ENCODE data around the gene ABCC2. TPM values are rescaled to one million over a fixed set of nuclear protein-coding genes. Genes with fewer than 3 reads are reported as not detected.

ABCC2 gene
- total RNA-seq, 1 donor from 2014 or later: 0.87 TPM

GRCh38 chr10:99805190-99805589 is 22.8 kb downstream of the ABCC2 start:
- no peak for TF ChIP-seq CTCF (IDR thresholded peaks at IDR 0.05; ENCODE audit: unreplicated experiment)
- H3K4me3 Mint-ChIP-seq: no peak overlapping the region
- no peak overlapping the region for H3K27ac Mint-ChIP-seq
- peaks cover 3% of the 10 kb centered on the region for H3K27me3 Mint-ChIP-seq (ENCODE audit: low read depth)
- no peaks in the 10 kb centered on the region for H3K4me1 Mint-ChIP-seq
- DNase-seq (ENCODE audit: low spot score in 2 of 2, unreplicated experiment in 2 of 2): no peak
- H3K36me3 Mint-ChIP-seq: no peaks in the 10 kb centered on the region
- H3K9me3 Mint-ChIP-seq: no peaks in the 10 kb centered on the region

DNA sequence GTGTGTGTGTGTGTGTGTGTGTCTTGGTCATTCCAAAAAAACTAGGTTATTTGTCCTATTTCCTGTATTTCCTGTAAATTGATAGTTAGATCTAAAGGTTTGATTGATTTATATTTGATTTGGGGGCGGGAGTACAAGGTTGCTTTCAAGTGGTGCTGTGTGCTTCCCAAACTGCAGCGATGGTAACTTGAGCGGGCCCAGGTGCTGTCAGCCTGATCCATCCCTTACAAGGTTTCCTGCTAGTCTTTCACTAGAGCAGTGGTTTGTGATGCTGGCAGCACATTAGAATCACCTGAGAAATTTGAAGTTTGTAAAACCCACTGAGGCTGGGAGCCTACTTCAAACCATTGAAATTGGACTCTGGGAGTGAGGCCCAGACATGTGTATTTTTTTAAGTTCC is 23.7 kb downstream of the ABCC2 start:
- H3K36me3 Mint-ChIP-seq: no peaks in the 10 kb centered on the region
- H3K9me3 Mint-ChIP-seq: no peaks in the 10 kb centered on the region
- no peaks in the 10 kb centered on the region for H3K4me1 Mint-ChIP-seq
- H3K27me3 Mint-ChIP-seq (ENCODE audit: low read depth): peaks cover 3% of the 10 kb centered on the region
- H3K27ac Mint-ChIP-seq: no peak overlapping the region
- H3K4me3 Mint-ChIP-seq: no peak overlapping the region
- TF ChIP-seq CTCF (IDR thresholded peaks at IDR 0.05; ENCODE audit: unreplicated experiment): no peak
- DNase-seq (ENCODE audit: low spot score in 2 of 2, unreplicated experiment in 2 of 2): no peak

DNA sequence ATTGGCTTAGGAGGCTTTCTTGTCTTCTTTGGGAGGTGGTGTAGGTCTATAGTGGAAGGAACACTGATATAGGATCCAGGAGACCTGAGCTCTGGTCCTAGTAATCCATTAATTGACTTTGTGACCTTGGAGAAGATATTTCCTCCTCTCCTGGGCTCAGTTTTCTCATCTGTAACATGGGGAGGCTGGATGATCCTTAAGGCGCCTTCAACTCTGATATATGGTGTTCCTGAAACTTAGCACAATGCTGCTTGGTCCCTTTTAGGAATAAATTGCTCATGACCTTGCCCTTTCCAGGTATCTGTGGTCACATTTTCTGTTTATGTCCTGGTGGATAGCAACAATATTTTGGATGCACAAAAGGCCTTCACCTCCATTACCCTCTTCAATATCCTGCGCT is 25.3 kb downstream of the ABCC2 start:
- H3K4me3 Mint-ChIP-seq: no peak overlapping the region
- no peaks in the 10 kb centered on the region for H3K9me3 Mint-ChIP-seq
- no peaks in the 10 kb centered on the region for H3K36me3 Mint-ChIP-seq
- no peak for DNase-seq (ENCODE audit: low spot score in 2 of 2, unreplicated experiment in 2 of 2)
- H3K27ac Mint-ChIP-seq: no peak overlapping the region
- H3K4me1 Mint-ChIP-seq: no peaks in the 10 kb centered on the region
- peaks cover 3% of the 10 kb centered on the region for H3K27me3 Mint-ChIP-seq (ENCODE audit: low read depth)
- no peak for TF ChIP-seq CTCF (IDR thresholded peaks at IDR 0.05; ENCODE audit: unreplicated experiment)

- no peak for DNase-seq (ENCODE audit: low spot score in 2 of 2, unreplicated experiment in 2 of 2)
- Mint-ChIP-seq H3K4me3 (no peak overlapping the region), H3K9me3 (no peaks in the 10 kb centered on the region), H3K4me1 (no peaks in the 10 kb centered on the region), H3K36me3 (no peaks in the 10 kb centered on the region), H3K27ac (no peak overlapping the region), H3K27me3 (ENCODE audit: low read depth) (peaks cover 1% of the 10 kb centered on the region)
- no peak for TF ChIP-seq CTCF (IDR thresholded peaks at IDR 0.05; ENCODE audit: unreplicated experiment)
Measured at GRCh38 chr10:99808270-99808669, 25.8 kb downstream of the ABCC2 start.

- no peak for DNase-seq (ENCODE audit: low spot score in 2 of 2, unreplicated experiment in 2 of 2)
- H3K9me3 Mint-ChIP-seq: no peaks in the 10 kb centered on the region
- no peaks in the 10 kb centered on the region for H3K4me1 Mint-ChIP-seq
- no peak overlapping the region for H3K4me3 Mint-ChIP-seq
- no peaks in the 10 kb centered on the region for H3K36me3 Mint-ChIP-seq
- H3K27ac Mint-ChIP-seq: no peak overlapping the region
- no peak for TF ChIP-seq CTCF (IDR thresholded peaks at IDR 0.05; ENCODE audit: unreplicated experiment)
- no peaks in the 10 kb centered on the region for H3K27me3 Mint-ChIP-seq (ENCODE audit: low read depth)
Measured at GRCh38 chr10:99809481-99809880, 27.0 kb downstream of the ABCC2 start.

Measured in mesothelial cell of epicardium (in vitro differentiated cells).